ENCODE measurements around the gene PARN.
"Not testable (repeated sequence)": the region's sequence is repeated elsewhere in the genome, so short reads cannot be mapped to it uniquely, and the experiment has no call there.

PARN gene

DNA sequence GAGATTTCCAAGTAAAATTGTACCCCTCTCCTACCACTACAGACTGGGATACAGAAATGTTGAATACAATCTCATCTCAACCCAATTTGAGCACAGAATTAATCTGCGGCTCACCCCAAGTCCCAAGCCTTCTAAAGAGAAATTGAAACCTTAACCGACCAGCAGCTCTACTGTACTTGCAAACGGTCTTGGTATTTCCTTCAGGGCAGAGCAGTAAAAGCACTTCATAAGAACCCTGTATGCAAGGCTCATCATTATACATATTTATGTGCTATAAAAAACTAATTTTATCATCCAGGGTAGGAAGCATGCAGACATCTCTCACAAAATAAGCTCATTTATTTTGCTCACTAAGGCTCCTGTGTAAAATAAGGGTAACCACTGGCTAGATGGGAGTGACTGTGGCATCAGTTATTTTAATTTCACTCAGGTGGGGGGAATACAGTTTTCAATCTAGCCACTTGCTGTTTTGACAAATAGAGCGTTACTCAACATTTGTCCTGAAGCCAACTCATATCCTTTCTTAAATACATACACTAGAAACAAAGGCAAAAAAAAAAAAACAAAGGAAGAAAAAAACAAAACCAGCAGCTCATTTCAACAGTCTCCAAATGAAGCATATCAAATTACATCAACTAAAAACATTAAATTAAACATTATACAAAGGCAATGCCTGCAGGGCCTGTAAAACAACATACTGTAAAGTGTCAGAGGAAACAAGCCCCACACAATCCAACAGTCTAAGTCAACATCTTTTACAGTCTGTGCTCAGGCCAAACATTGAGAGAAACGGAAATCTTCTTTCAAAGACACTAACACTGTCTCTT lies 65.0 kb downstream of the PARN start:
- no peaks in the 10 kb centered on the region for H3K36me3 ChIP-seq (ENCODE audit: control insufficient read depth, insufficient read depth, low read length)

DNA sequence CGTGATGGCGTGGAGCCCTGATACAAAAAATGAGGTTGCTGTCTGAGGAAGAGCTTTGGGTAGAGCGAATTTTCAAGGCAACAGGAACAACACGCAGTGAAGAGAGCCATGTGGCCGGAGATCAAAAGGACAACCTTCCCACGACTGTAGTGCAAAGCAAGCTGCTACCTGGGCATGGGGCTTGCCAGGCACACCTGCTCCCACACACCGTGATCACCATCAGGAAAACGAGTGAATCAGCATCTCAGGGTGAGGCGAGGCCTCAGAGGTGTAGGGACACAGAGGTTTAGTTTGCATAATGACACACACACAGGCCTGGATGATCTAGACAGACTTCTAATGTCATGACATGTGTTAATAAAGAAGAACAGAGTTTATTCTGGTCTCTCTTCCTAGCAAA lies 65.7 kb downstream of the PARN start:
- Histone ChIP-seq H3K9me3 (ENCODE audit: control insufficient read depth, low read length) (no peaks in the 10 kb centered on the region), H3K4me1 (ENCODE audit: control insufficient read depth, insufficient read depth, low read length) (peaks cover 63% of the 10 kb centered on the region), H3K27me3 (ENCODE audit: control insufficient read depth, insufficient read depth, low read length) (no peaks in the 10 kb centered on the region), H3K4me3 (ENCODE audit: low read length) (no peak overlapping the region), H3K9ac (ENCODE audit: low read length) (no peak overlapping the region), H3K36me3 (ENCODE audit: control insufficient read depth, insufficient read depth, low read length) (no peaks in the 10 kb centered on the region)

More for the DNA sequence above, 65.0 kb downstream of the PARN start:
- no peak overlapping the region for H3K4me3 ChIP-seq (ENCODE audit: low read length)
- H3K9ac ChIP-seq (ENCODE audit: low read length): no peak overlapping the region
- H3K27me3 ChIP-seq (ENCODE audit: control insufficient read depth, insufficient read depth, low read length): no peaks in the 10 kb centered on the region
- H3K9me3 ChIP-seq (ENCODE audit: control insufficient read depth, low read length): no peaks in the 10 kb centered on the region
- peaks cover 62% of the 10 kb centered on the region for H3K4me1 ChIP-seq (ENCODE audit: control insufficient read depth, insufficient read depth, low read length)

DNA sequence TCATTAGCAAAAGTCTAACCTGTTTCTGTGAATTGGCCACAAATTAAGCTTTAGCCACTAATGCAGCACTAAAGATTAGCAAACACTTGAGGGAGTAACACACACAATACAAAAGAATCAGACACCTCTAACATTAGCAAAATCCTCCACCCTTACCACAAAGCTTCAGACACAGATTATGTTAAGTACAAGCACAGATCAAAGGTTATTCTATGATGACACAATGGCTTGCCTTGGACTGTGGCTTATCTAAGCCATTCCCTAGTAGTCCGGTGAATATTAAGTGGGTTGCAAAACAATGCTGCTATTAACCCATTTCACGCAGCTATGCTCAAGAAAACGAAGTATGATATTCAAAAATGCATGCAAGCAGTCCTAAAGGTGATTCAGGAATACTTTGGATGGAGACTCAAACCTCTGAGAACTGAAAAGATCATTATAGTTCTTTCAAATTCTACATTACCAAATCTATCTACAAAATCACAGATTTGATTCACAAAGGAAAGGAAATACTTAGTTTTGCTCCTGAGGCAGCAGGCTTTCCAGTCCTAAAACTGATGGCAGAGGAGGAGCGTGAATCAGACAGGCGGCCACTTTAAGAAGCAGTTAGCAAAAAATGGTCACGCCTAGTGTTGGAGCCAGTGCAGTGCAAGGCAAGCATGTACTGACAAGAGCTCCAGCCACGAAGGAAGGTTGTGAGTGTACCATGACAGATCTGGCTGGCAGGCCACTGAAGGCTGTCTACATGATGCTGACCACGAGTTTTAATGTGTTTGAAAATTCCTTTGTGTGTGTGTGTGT lies 67.2 kb downstream of the PARN start:
- Histone ChIP-seq H3K36me3 (ENCODE audit: control insufficient read depth, insufficient read depth, low read length) (no peaks in the 10 kb centered on the region), H3K27me3 (ENCODE audit: control insufficient read depth, insufficient read depth, low read length) (no peaks in the 10 kb centered on the region), H3K4me3 (ENCODE audit: low read length) (no peak overlapping the region), H3K9ac (ENCODE audit: low read length) (no peak overlapping the region), H3K9me3 (ENCODE audit: control insufficient read depth, low read length) (no peaks in the 10 kb centered on the region), H3K4me1 (ENCODE audit: control insufficient read depth, insufficient read depth, low read length) (peaks cover 61% of the 10 kb centered on the region)

DNA sequence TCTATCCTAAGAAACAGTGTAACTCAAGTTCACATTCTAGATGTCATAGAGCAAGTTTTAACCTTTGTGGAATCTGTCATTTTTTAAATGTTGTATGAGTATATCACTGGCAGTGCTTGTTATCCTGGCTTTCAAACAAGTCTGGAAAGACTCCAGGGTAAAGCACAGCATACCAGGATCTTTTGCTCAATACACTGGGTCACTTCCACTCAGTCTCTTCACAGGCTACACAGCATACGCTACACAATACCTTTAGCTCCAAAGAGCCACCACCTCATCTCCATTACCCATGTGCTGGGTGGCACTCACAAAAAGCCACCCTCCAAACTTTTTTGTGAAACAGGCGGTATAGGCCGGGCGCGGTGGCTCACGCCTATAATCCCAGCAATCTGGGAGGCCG lies 69.5 kb downstream of the PARN start:
- peaks cover 40% of the 10 kb centered on the region for H3K4me1 ChIP-seq (ENCODE audit: control insufficient read depth, insufficient read depth, low read length)
- no peak overlapping the region for H3K9ac ChIP-seq (ENCODE audit: low read length)
- H3K9me3 ChIP-seq (ENCODE audit: control insufficient read depth, low read length): no peaks in the 10 kb centered on the region
- H3K4me3 ChIP-seq (ENCODE audit: low read length): no peak overlapping the region
- H3K27me3 ChIP-seq (ENCODE audit: control insufficient read depth, insufficient read depth, low read length): no peaks in the 10 kb centered on the region
- no peaks in the 10 kb centered on the region for H3K36me3 ChIP-seq (ENCODE audit: control insufficient read depth, insufficient read depth, low read length)

DNA sequence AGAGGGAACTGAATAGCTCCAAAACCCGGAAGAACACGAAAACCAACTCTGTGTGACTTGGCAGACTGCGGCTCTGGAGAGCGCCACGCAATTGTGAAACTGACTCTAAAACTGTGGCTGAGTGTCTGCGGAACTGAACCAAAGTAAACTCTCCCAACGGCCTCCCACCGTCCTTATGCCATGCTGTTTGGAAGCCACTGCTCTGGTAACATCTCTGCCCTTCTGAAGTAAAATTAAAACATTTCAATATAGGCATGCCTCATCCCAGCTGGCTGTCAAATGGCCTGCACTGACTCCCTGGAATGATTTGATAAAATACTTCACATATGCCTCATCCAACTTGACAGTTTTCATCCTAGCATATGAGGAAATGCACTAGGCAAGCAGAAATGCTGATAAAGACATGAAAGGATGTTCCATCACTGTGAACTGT lies 70.2 kb downstream of the PARN start:
- Histone ChIP-seq H3K4me3 (ENCODE audit: low read length) (no peak overlapping the region), H3K27me3 (ENCODE audit: control insufficient read depth, insufficient read depth, low read length) (no peaks in the 10 kb centered on the region), H3K9me3 (ENCODE audit: control insufficient read depth, low read length) (no peaks in the 10 kb centered on the region), H3K36me3 (ENCODE audit: control insufficient read depth, insufficient read depth, low read length) (no peaks in the 10 kb centered on the region), H3K9ac (ENCODE audit: low read length) (no peak overlapping the region), H3K4me1 (ENCODE audit: control insufficient read depth, insufficient read depth, low read length) (peaks cover 33% of the 10 kb centered on the region)

DNA sequence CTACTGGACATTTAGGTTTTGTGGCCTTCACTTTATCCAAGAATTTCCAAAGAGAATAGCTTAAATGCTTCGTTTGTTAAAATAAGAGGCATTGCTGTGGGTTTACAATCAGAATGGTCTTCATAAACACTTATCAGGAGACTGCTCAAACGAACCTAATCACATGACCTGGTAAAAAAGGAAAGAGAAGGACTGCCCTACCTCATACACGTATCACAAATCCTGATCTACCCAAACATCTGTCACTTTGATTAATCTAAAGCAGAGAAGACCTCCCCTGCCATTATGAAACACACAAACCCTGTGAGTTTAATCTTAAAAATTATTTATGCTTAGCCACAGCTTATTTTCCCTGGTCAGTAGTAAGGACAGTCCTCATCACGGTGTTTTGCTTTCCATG lies 76.6 kb downstream of the PARN start:
- Histone ChIP-seq H3K27me3 (ENCODE audit: control insufficient read depth, insufficient read depth, low read length) (no peaks in the 10 kb centered on the region), H3K4me1 (ENCODE audit: control insufficient read depth, insufficient read depth, low read length) (peaks cover 20% of the 10 kb centered on the region), H3K36me3 (ENCODE audit: control insufficient read depth, insufficient read depth, low read length) (no peaks in the 10 kb centered on the region), H3K9ac (ENCODE audit: low read length) (no peak overlapping the region), H3K4me3 (ENCODE audit: low read length) (no peak overlapping the region), H3K9me3 (ENCODE audit: control insufficient read depth, low read length) (no peaks in the 10 kb centered on the region)

DNA sequence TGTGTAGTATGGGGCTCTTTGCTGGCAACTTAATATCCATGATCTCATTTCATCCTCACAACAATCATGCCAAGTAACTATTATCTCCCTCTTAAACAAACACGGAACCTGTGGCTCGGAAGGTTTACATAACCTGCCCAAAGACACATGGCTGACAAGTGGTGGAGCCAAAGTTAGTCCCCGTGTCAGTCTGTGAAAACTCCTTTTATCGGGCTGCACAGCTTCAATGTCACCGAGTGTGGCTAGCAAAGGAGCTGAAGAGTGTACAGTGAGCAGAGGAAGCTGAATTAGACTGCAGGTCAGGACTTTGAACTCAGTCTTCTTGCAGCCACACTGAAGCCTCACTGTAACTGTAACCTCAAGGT lies 80.3 kb downstream of the PARN start:
- Histone ChIP-seq H3K4me3 (ENCODE audit: low read length) (no peak overlapping the region), H3K27me3 (ENCODE audit: control insufficient read depth, insufficient read depth, low read length) (no peaks in the 10 kb centered on the region), H3K9ac (ENCODE audit: low read length) (no peak overlapping the region), H3K4me1 (ENCODE audit: control insufficient read depth, insufficient read depth, low read length) (peaks cover 30% of the 10 kb centered on the region), H3K9me3 (ENCODE audit: control insufficient read depth, low read length) (no peaks in the 10 kb centered on the region), H3K36me3 (ENCODE audit: control insufficient read depth, insufficient read depth, low read length) (no peaks in the 10 kb centered on the region)

DNA sequence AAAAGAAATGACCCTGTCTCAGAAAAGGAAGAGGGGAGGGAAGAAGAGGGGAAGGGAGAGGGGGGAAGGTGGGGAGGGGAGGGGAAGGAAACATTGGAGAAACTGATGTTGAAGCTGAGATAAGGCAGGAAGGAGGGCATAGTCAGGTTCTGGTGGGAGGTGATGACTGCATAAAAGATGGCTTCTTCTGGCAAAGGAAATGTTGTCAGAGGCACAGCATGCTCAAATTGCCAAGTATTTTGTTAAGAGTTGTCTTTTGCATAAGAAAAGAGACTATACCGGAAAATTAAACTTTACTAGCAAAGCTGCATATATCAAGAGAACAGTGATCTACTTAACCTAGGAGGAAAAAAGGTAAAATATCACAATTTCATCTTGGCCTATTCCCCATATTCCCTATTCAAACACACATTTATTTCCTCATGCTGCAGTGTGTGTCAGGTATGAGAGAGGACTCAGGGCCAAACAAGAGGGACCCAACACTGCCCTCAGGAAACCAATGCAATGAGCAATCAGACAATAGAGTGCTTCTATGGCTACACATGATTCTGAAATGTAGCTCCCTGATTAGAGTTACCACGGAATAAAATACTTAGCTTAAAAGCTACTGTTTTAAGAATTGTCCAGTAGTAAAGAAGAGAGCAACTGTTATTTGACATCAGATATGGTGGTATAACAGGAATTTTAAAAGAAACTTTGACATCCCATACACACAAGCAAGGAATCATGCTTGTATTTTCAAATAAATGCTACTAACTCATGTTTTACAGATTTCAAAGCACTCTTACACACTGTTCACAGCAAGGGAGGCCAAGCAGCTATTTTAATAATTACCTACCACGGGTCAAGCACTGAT lies 80.9 kb downstream of the PARN start:
- no peak overlapping the region for H3K9ac ChIP-seq (ENCODE audit: low read length)
- no peaks in the 10 kb centered on the region for H3K36me3 ChIP-seq (ENCODE audit: control insufficient read depth, insufficient read depth, low read length)
- H3K9me3 ChIP-seq (ENCODE audit: control insufficient read depth, low read length): no peaks in the 10 kb centered on the region
- no peaks in the 10 kb centered on the region for H3K27me3 ChIP-seq (ENCODE audit: control insufficient read depth, insufficient read depth, low read length)
- H3K4me3 ChIP-seq (ENCODE audit: low read length): no peak overlapping the region
- H3K4me1 ChIP-seq (ENCODE audit: control insufficient read depth, insufficient read depth, low read length): peaks cover 30% of the 10 kb centered on the region

DNA sequence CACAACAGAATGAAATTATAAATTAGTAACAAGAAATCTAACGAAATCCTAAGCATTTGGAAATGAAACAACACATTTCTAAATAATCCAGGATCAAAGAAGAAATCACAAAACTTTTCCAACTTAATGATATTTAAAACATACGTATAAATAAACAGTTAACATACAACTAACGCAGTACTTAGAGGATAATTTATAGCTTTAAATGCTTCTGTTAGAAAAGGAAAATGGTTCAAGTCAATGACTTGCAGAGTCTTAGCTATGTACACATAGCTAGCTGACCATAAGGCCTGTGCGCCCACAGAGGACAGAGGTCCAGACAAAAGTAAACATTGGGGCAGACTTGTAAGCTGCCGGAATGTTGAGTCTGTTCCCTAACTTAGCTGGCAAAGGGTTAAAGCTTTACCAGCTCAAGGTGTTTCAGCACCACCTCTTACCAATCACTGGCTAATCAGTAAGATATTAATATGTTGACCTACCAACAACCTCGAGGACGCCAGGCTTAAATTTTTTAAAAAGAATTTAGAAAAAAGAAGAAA lies 84.6 kb downstream of the PARN start:
- no peaks in the 10 kb centered on the region for H3K36me3 ChIP-seq (ENCODE audit: control insufficient read depth, insufficient read depth, low read length)
- peaks cover 30% of the 10 kb centered on the region for H3K4me1 ChIP-seq (ENCODE audit: control insufficient read depth, insufficient read depth, low read length)
- no peak overlapping the region for H3K9ac ChIP-seq (ENCODE audit: low read length)
- H3K27me3 ChIP-seq (ENCODE audit: control insufficient read depth, insufficient read depth, low read length): no peaks in the 10 kb centered on the region
- no peak overlapping the region for H3K4me3 ChIP-seq (ENCODE audit: low read length)
- H3K9me3 ChIP-seq (ENCODE audit: control insufficient read depth, low read length): no peaks in the 10 kb centered on the region

DNA sequence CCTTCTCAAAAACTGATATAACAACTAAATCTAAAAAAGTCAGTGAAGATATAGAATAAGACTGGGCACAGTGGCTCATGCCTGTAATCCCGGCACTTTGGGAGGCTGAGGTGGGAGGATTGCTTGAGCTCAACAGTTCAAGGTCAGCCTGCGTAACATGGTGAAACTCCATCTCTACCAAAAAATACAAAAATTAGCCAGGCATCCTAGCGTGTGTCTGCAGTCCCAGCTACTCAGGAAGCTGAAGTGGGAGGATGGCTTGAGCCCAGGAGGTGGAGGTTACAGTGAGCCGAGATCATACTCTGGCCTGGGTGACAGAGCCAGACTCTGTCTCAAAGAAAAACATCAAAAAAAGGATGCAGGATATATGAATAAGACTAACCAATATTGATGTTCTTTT lies 85.2 kb downstream of the PARN start:
- not testable (repeated sequence) for H3K36me3 ChIP-seq (ENCODE audit: control insufficient read depth, insufficient read depth, low read length); H3K4me3 ChIP-seq (ENCODE audit: low read length); H3K27me3 ChIP-seq (ENCODE audit: control insufficient read depth, insufficient read depth, low read length); H3K9ac ChIP-seq (ENCODE audit: low read length); H3K9me3 ChIP-seq (ENCODE audit: control insufficient read depth, low read length)
- H3K4me1 ChIP-seq (ENCODE audit: control insufficient read depth, insufficient read depth, low read length): peaks cover 25% of the 10 kb centered on the region

DNA sequence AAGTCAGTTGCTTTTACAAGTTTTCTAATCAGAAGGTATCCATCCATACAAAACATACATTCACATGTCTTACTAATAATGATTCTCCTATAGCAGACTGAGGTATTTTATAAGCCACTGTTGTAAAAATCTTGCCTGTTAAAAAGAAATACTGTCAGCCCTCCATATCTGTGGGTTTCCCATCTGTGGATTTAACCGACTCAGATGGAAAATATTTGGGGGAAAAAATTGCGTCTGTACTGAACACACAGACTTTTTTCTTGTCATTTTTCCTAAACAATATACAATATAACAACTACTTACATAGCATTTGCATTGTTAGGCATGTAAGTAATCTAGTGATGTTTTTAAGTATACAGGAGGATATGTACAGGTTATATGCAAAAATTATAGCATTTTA lies 90.4 kb downstream of the PARN start:
- Histone ChIP-seq H3K9ac (ENCODE audit: low read length) (no peak overlapping the region), H3K27me3 (ENCODE audit: control insufficient read depth, insufficient read depth, low read length) (no peaks in the 10 kb centered on the region), H3K4me3 (ENCODE audit: low read length) (no peak overlapping the region), H3K36me3 (ENCODE audit: control insufficient read depth, insufficient read depth, low read length) (no peaks in the 10 kb centered on the region), H3K4me1 (ENCODE audit: control insufficient read depth, insufficient read depth, low read length) (no peaks in the 10 kb centered on the region), H3K9me3 (ENCODE audit: control insufficient read depth, low read length) (no peaks in the 10 kb centered on the region)

Data from mucosa of stomach (tissue), 1 donor.